MM.1S (cell line): ENCODE data around the gene PSAPL1.

Source experiments
- DNase-seq: peaks from one replicate; pipeline ENCODE4 v3.0.0-alpha.2; 2015
- H2AFZ ChIP-seq: fragments of 300-600 bp; sonication (generic); 2 replicates; pipeline ENCODE4 v1.6.0; 2016; ENCODE audit warnings: antibody characterized with exemption, low read length
- H3F3A ChIP-seq: fragments of 300-600 bp; sonication (generic); 2 replicates; pipeline ENCODE4 v1.6.1; 2016; ENCODE audit warnings: mild to moderate bottlenecking, antibody characterized with exemption, low read length, moderate library complexity, mixed read lengths; ENCODE audit not compliant: insufficient read depth
- H3K27ac ChIP-seq: fragments of 300-600 bp; sonication (generic); 2 replicates; pipeline ENCODE4 v1.5.1; 2016; ENCODE audit warnings: mild to moderate bottlenecking, low read length
- H3K27me3 ChIP-seq: fragments of 300-600 bp; sonication (generic); replicated peaks from 2 replicates; pipeline ENCODE4 v1.6.0; 2016; ENCODE audit warnings: low read length; ENCODE audit not compliant: insufficient read depth
- H3K36me3 ChIP-seq: fragments of 300-600 bp; sonication (generic); replicated peaks from 2 replicates; pipeline ENCODE4 v1.6.1; 2016; ENCODE audit warnings: mild to moderate bottlenecking, low read length, mixed read lengths; ENCODE audit not compliant: insufficient read depth
- H3K4me1 ChIP-seq: fragments of 300-600 bp; sonication (generic); 2 replicates; pipeline ENCODE4 v1.6.1; 2016; ENCODE audit warnings: low read length, mixed read lengths
- H3K4me2 ChIP-seq: fragments of 300-600 bp; sonication (generic); 2 replicates; pipeline ENCODE4 v1.6.0; 2016; ENCODE audit warnings: low read depth, low read length
- H3K4me3 ChIP-seq: fragments of 300-600 bp; sonication (generic); 2 replicates; pipeline ENCODE4 v1.5.1; 2016; ENCODE audit warnings: low read length, mixed read lengths
- H3K79me2 ChIP-seq: fragments of 300-600 bp; sonication (generic); 2 replicates; pipeline ENCODE4 v1.6.1; 2016; ENCODE audit warnings: mixed run types, low read length, mixed read lengths
- H3K9ac ChIP-seq: fragments of 300-600 bp; sonication (generic); 2 replicates; pipeline ENCODE4 v1.6.1; 2016; ENCODE audit warnings: low read length, mixed read lengths
- H3K9me2 ChIP-seq: fragments of 300-600 bp; sonication (generic); replicated peaks from 2 replicates; pipeline ENCODE4 v1.6.1; 2016; ENCODE audit warnings: mild to moderate bottlenecking, low read length, mixed read lengths; ENCODE audit not compliant: insufficient read depth
- H3K9me3 ChIP-seq: fragments of 300-600 bp; sonication (generic); replicated peaks from 2 replicates; pipeline ENCODE4 v1.6.1; 2016; ENCODE audit warnings: mild to moderate bottlenecking, low read length, mixed read lengths; ENCODE audit not compliant: insufficient read depth
- H4K20me1 ChIP-seq: fragments of 300-600 bp; sonication (generic); 2 replicates; pipeline ENCODE4 v1.6.1; 2016; ENCODE audit warnings: mild to moderate bottlenecking, low read length, moderate library complexity, mixed read lengths; ENCODE audit not compliant: insufficient read depth
- CTCF ChIP-seq: fragments of 300-600 bp; sonication (generic); IDR thresholded peaks from 2 replicates; pipeline ENCODE4 v1.5.1; 2016; ENCODE audit warnings: antibody characterized with exemption, low read length, mixed read lengths
- EZH2 ChIP-seq: fragments of 300-600 bp; sonication (generic); optimal IDR thresholded peaks from 2 replicates; pipeline ENCODE3; 2017; ENCODE audit warnings: low read depth, mild to moderate bottlenecking, antibody characterized with exemption, low read length, mixed read lengths
- EZH2phosphoT487 ChIP-seq: fragments of 300-600 bp; sonication (generic); IDR thresholded peaks from 2 replicates; pipeline ENCODE4 v1.6.1; 2018; ENCODE audit warnings: antibody characterized with exemption, low read length

Gene PSAPL1

GRCh38 chr4:7424553-7425111 is 10.1 kb downstream of the PSAPL1 start:
- DNase-seq: no peak
- Histone ChIP-seq H3K79me2 (no peaks in the 10 kb centered on the region), H3K9me3 (no peaks in the 10 kb centered on the region), H4K20me1 (no peaks in the 10 kb centered on the region), H2AFZ (no peak overlapping the region), H3K4me2 (no peak overlapping the region), H3K9me2 (no peaks in the 10 kb centered on the region), H3K36me3 (no peaks in the 10 kb centered on the region), H3K4me1 (no peaks in the 10 kb centered on the region), H3F3A (no peaks in the 10 kb centered on the region), H3K4me3 (no peak overlapping the region), H3K27ac (no peak overlapping the region), H3K27me3 (peaks cover 76% of the 10 kb centered on the region), H3K9ac (no peak overlapping the region)
- TF ChIP-seq EZH2phosphoT487: no peak
- TF ChIP-seq CTCF: no peak
- TF ChIP-seq EZH2: no peak

DNA sequence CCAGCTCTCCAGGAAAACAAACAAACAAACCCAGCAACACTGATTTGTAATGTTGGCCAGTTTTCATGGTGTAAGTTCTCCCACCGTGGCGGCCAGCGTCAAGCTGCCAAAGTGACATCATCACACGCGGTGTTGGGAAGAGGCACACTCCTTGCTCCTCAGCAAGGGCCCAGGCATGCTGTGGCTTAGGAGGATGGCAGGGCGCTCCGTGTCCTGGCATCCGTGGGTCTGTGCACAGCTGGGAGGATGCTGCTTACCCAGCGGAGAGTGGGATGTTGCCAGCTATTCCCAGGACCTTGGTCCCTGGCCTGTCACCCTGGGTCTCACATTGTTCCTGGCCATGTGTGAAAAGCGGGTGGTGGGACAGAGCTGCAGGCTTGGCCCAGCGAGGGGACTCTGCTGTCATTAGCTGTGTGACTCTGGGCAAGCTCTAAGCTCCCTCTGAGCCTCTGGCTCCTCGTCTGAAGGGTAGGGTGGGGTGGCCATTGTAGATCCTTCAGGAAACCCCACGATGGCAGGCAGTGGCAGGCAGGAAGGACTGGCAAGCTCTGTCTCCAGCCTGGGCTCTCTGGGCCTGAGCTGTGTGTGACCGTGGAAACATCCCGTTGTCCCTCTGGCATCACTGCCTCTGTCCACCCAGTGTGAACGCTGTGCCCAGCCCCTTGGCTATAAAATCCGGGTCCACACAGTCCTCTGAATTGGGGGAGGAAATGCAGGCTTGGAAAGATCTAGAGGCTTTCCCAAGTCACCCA is 10.8 kb downstream of the PSAPL1 start:
- no peaks in the 10 kb centered on the region for H3K4me1 ChIP-seq
- no peaks in the 10 kb centered on the region for H3F3A ChIP-seq
- TF ChIP-seq EZH2 (no peak), EZH2phosphoT487 (no peak), CTCF (no peak)
- no peak for DNase-seq
- H3K9me2 ChIP-seq: no peaks in the 10 kb centered on the region
- H3K4me2 ChIP-seq: no peak overlapping the region
- H3K9me3 ChIP-seq: no peaks in the 10 kb centered on the region
- H3K79me2 ChIP-seq: no peaks in the 10 kb centered on the region
- no peaks in the 10 kb centered on the region for H3K36me3 ChIP-seq
- no peak overlapping the region for H2AFZ ChIP-seq
- no peak overlapping the region for H3K27ac ChIP-seq
- H3K9ac ChIP-seq: no peak overlapping the region
- no peaks in the 10 kb centered on the region for H4K20me1 ChIP-seq
- peaks cover 70% of the 10 kb centered on the region for H3K27me3 ChIP-seq
- no peak overlapping the region for H3K4me3 ChIP-seq

- Histone ChIP-seq H3K4me3 (no peak overlapping the region), H3F3A (no peaks in the 10 kb centered on the region), H4K20me1 (no peaks in the 10 kb centered on the region), H3K27ac (no peak overlapping the region), H3K79me2 (no peaks in the 10 kb centered on the region), H2AFZ (no peak overlapping the region), H3K4me2 (no peak overlapping the region), H3K27me3 (peaks cover 68% of the 10 kb centered on the region), H3K9me3 (no peaks in the 10 kb centered on the region), H3K36me3 (no peaks in the 10 kb centered on the region), H3K9ac (no peak overlapping the region), H3K4me1 (no peaks in the 10 kb centered on the region), H3K9me2 (no peaks in the 10 kb centered on the region)
- no peak for DNase-seq
- TF ChIP-seq EZH2phosphoT487: no peak
- TF ChIP-seq CTCF: no peak
- TF ChIP-seq EZH2: no peak
These were observed 11.3 kb downstream of the PSAPL1 start for GRCh38 chr4:7423391-7423790.
